K562 (cell line): ENCODE results near the gene SPATA32. TPM values are rescaled to one million over a fixed set of nuclear protein-coding genes. Genes with fewer than 3 reads are reported as not detected.
A peak's percentile ranks its signal among the peaks of the same experiment; 100 is the strongest.

Source experiments
- ATAC-seq: fragments of 200-7000 bp; cut with Tn5 transposase; 3 replicates; pipeline ENCODE4 v1.9.1; 2020; ENCODE audit warnings: moderate library complexity
- BruUV-seq: library from RNA; stranded (reverse); fragments of 400-500 nt; replicated peaks from 2 replicates; lab custom pipeline; 2021; lab: Mats Ljungman, UMichigan
- CTCF ChIA-PET: fragments of 300-600 bp; formaldehyde crosslinking; extraction: SDS; loops from one replicate; lab custom pipeline; 2021; ENCODE audit warnings: low intra/inter-chr PET ratio; lab: Yijun Ruan, JAX
- POLR2A ChIA-PET: fragments of 300-600, 350-650 bp; sonication (Branson Sonifier 250); formaldehyde crosslinking; extraction: SDS; loops from one replicate; lab custom pipeline; 2021; ENCODE audit warnings: antibody characterized with exemption, inconsistent platforms; lab: Yijun Ruan, JAX
- DNase-seq, 4 experiments: peaks; one replicate each; pipeline versions ENCODE4 v3.0.0 to v3.0.0-alpha.2; 2011 to 2018; ENCODE audit warnings: low spot score in 3 of 4, mixed read lengths in 3 of 4; ENCODE audit errors: extremely low read depth in 1 of 4
- FAIRE-seq: peaks from 2 replicates; lab custom pipeline; 2011; peaks lifted over from hg19 to GRCh38; lab: Jason Lieb, UNC
- H2AFZ ChIP-seq: 2 replicates; pipeline ENCODE4 v1.6.0; 2011; ENCODE audit warnings: low read depth, low read length, control low read depth, inconsistent platforms
- H3K27ac ChIP-seq: fragments of 200-600 bp; 3 replicates; pipeline ENCODE4 v1.8.0; 2011; ENCODE audit warnings: low read depth, mild to moderate bottlenecking, control low read depth, inconsistent platforms, low read length, moderate library complexity, mixed read lengths; ENCODE audit errors: extremely low read depth
- H3K27me3 ChIP-seq, 2 experiments: fragments of 300-600 bp in 1 of 2; 2 replicates in 1 of 2; 3 replicates in 1 of 2; pipeline versions ENCODE4 v1.6.0 to v1.8.0; 2011; ENCODE audit warnings: inconsistent platforms in 2 of 2, low read length in 2 of 2, mild to moderate bottlenecking in 1 of 2, mixed read lengths in 1 of 2, moderate library complexity in 1 of 2; ENCODE audit not compliant: control insufficient read depth in 2 of 2, insufficient read depth in 2 of 2
- H3K36me3 ChIP-seq: fragments of 300-600 bp; 3 replicates; pipeline ENCODE4 v1.8.0; 2011; ENCODE audit warnings: mild to moderate bottlenecking, low read length, inconsistent platforms; ENCODE audit not compliant: control insufficient read depth, insufficient read depth
- H3K4me1 ChIP-seq, 2 experiments: fragments of 200-600 bp in 1 of 2; replicated peaks in 1 of 2; 2 replicates in 1 of 2; 3 replicates in 1 of 2; pipeline versions ENCODE4 v1.5.1 to v1.8.0; 2011; ENCODE audit warnings: inconsistent platforms in 2 of 2, low read length in 2 of 2, mild to moderate bottlenecking in 1 of 2, mixed read lengths in 1 of 2, moderate library complexity in 1 of 2; ENCODE audit not compliant: control insufficient read depth in 2 of 2, insufficient read depth in 2 of 2
- H3K4me2 ChIP-seq: 2 replicates; pipeline ENCODE4 v1.6.1; 2011; ENCODE audit warnings: low read length, control low read depth, inconsistent platforms, mixed read lengths; ENCODE audit not compliant: insufficient read depth
- H3K4me3 ChIP-seq: fragments of 200-600 bp; sonication (generic), shearing (Covaris generic); 2 replicates; pipeline ENCODE4 v1.5.1; 2016; ENCODE audit warnings: control low read depth, inconsistent platforms
- H3K79me2 ChIP-seq: fragments of 200-600 bp; 3 replicates; pipeline ENCODE4 v1.8.0; 2011; ENCODE audit warnings: low read length, inconsistent platforms; ENCODE audit not compliant: control insufficient read depth, insufficient read depth
- H3K9ac ChIP-seq, 2 experiments: 2 replicates each; pipeline versions ENCODE4 v1.6.0 to v1.6.1; 2011; ENCODE audit warnings: low read depth in 2 of 2, low read length in 2 of 2, control low read depth in 1 of 2, inconsistent platforms in 1 of 2, mild to moderate bottlenecking in 1 of 2, mixed read lengths in 1 of 2; ENCODE audit not compliant: insufficient read depth in 1 of 2
- H3K9me1 ChIP-seq: one replicate; pipeline ENCODE4 v1.6.0; 2011; ENCODE audit warnings: inconsistent platforms, mild to moderate bottlenecking, low read length, moderate library complexity; ENCODE audit not compliant: control insufficient read depth, insufficient read depth
- H3K9me3 ChIP-seq: replicated peaks from 2 replicates; pipeline ENCODE4 v1.5.1; 2011; ENCODE audit warnings: low read depth, low read length, inconsistent platforms; ENCODE audit not compliant: control insufficient read depth, insufficient read depth
- H4K20me1 ChIP-seq: replicated peaks from 2 replicates; pipeline ENCODE4 v1.6.1; 2011; ENCODE audit warnings: low read length, inconsistent platforms, mixed read lengths; ENCODE audit not compliant: control insufficient read depth, insufficient read depth
- BRCA1 ChIP-seq, 2 experiments: fragments of 450-650 bp in 1 of 2; sonication (generic) in 1 of 2; formaldehyde crosslinking in 1 of 2; IDR thresholded peaks; 2 replicates each; pipeline versions ENCODE4 v1.5.0 to v1.6.1; 2017 to 2020; ENCODE audit warnings: mild to moderate bottlenecking in 1 of 2, missing genetic modification reagents in 1 of 2
- GATAD2B ChIP-seq: fragments of 450-650 bp; IDR thresholded peaks from 2 replicates; pipeline ENCODE4 v1.6.1; 2017; ENCODE audit warnings: mild to moderate bottlenecking, borderline replicate concordance
- TCF3 ChIP-seq: sonication (generic); formaldehyde crosslinking; IDR thresholded peaks from 2 replicates; pipeline ENCODE4 v1.4.0; 2020; ENCODE audit warnings: mild to moderate bottlenecking, missing genetic modification reagents
- WGBS: fragments of 100-300 bp; shearing (Covaris generic); methylation state at CpG from one replicate; pipeline ENCODE4 v1.1.6; 2016; ENCODE audit warnings: low coverage, mixed read lengths; ENCODE audit not compliant: insufficient coverage; ENCODE audit errors: missing lambda C conversion rate; 5-methylcytosine and 5-hydroxymethylcytosine counted together
- in situ Hi-C: fragments of 300-500 bp; cut with MboI; formaldehyde crosslinking; loops from 4 replicates; pipeline ENCODE4 v1.15.0; 2018; ENCODE audit warnings: inconsistent platforms, mixed read lengths
- intact Hi-C: fragments of 100-400 bp; cut with micrococcal nuclease; formaldehyde crosslinking; loops from 2 replicates; pipeline ENCODE4 v1.14.2; 2022
- polyA plus RNA-seq, 8 experiments: library from polyadenylated mRNA; depleted of rRNA in 4 of 8; stranded (reverse) in 5 of 8; unstranded in 3 of 8; fragments of >200 nt; fragmentation: Nextera tagmentation in 2 of 8; fragmentation: Illumina TruSeq in 1 of 8; extraction: Ambion mirVana in 2 of 8; extraction: Trizol in 1 of 8; gene quantifications; 2 replicates each; pipeline versions ENCODE4 v1.2.1 to v1.2.3, GENCODE V29; 2011 to 2014; ENCODE audit warnings: inconsistent platforms in 1 of 8, missing spikeins in 1 of 8
- total RNA-seq, 7 experiments: library from RNA; depleted of rRNA in 6 of 7; stranded (reverse); fragments of >200 nt in 6 of 7; fragmentation: Illumina TruSeq in 2 of 7; extraction: Trizol in 2 of 7; gene quantifications; 2 replicates each; pipeline versions ENCODE4 v1.2.1 to v1.2.3, GENCODE V29; 2011 to 2021; ENCODE audit warnings: low replicate concordance in 1 of 7
- TF ChIP-seq, protein P1 (sequence below): fragments of 250-450 bp; sonication (Bioruptor Pico); IDR thresholded peaks from 2 replicates; pipeline ENCODE4 v1.5.0; 2020; ENCODE audit warnings: mild to moderate bottlenecking

The SPATA32 gene
- total and polyA plus RNA-seq, 9 of the 15 experiments (the other 6 are each of a cell fraction or from before 2014, with no cell fraction given), result 0.03 to 0.06 TPM; not detected in 7

DNA sequence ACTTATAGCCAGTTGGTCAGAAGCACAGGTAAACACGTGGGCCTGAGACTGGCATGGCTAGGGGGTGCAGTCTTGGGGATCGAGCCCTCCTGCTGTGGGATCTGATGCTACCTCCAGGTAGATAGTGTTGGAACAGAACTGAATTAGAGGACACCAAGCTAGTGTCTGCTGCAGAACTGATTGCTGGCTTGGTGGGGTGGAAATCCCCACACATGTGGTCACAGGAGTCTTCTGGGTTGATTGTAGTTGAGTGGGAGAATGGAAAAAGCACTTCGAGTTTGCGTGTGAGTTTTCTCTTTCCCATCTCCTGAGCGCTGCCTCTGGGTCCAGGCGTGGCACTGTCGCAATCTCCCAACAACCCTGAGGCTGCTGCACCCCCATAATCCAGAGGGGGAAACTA lies 8.0 kb upstream of the SPATA32 start:
- no peak for TF ChIP-seq TCF3 (CRISPR knock-in tag)
- no peak for TF ChIP-seq BRCA1 (IDR thresholded peaks at IDR 0.05)
- TF ChIP-seq BRCA1 (CRISPR knock-in tag; IDR thresholded peaks at IDR 0.05), result 0 out of 2 replicates have a peak, but pooled peaks have one; percentile 14
- no peak for TF ChIP-seq GATAD2B
- TF ChIP-seq, protein P1, sequence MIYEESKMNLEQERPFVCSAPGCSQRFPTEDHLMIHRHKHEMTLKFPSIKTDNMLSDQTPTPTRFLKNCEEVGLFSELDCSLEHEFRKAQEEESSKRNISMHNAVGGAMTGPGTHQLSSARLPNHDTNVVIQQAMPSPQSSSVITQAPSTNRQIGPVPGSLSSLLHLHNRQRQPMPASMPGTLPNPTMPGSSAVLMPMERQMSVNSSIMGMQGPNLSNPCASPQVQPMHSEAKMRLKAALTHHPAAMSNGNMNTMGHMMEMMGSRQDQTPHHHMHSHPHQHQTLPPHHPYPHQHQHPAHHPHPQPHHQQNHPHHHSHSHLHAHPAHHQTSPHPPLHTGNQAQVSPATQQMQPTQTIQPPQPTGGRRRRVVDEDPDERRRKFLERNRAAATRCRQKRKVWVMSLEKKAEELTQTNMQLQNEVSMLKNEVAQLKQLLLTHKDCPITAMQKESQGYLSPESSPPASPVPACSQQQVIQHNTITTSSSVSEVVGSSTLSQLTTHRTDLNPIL (CRISPR knock-in tag), result no peak
- intact Hi-C loops (no loop called here), in situ Hi-C loops (no loop called here)
- H3K27ac ChIP-seq, result no peak overlapping the region
- POLR2A ChIA-PET, result interaction anchor here (0.9 kb wide), 1 partner anchor 454 kb away, joined by 3 read pairs; no protein-coding TSS in a partner anchor
- 0 out of 2 replicates have a peak, but pooled peaks cover 3% of the 10 kb centered on the region for H4K20me1 ChIP-seq
- no peaks in the 10 kb centered on the region for H3K9me3 ChIP-seq
- BruUV-seq, result no TSS peak
- CTCF ChIA-PET, result interaction anchor here (0.9 to 2.7 kb wide), 2 partner anchors 51 to 135 kb away, joined by 3 to 20 read pairs; no protein-coding TSS in a partner anchor
- no peaks in the 10 kb centered on the region for H3K27me3 ChIP-seq
- WGBS, result 89% methylated on average over 7 of the region's 7 CpGs
- no peaks in the 10 kb centered on the region for H3K79me2 ChIP-seq
- no peak overlapping the region for H2AFZ ChIP-seq
- H3K4me3 ChIP-seq, result no peak overlapping the region
- H3K4me2 ChIP-seq, result no peak overlapping the region
- no peaks in the 10 kb centered on the region for H3K9me1 ChIP-seq
- FAIRE-seq, result no peak
- no peak overlapping the region for H3K9ac ChIP-seq
- DNase-seq, result no peak
- H3K36me3 ChIP-seq, result peaks cover 78% of the 10 kb centered on the region
- ATAC-seq, result no peak
- H3K4me1 ChIP-seq, result peaks cover 0 to 7% of the 10 kb centered on the region in 2 experiments; a peak in 1 of 5 replicates
